ENCODE data around the gene VSTM4. TPM values are rescaled to one million over a fixed set of nuclear protein-coding genes. Genes with fewer than 3 reads are reported as not detected.

Gene VSTM4
- total and polyA plus RNA-seq, 12 donors: 15.1 to 136 (median 60.3) TPM

GRCh38 chr10:48983648-48984351 is 131.5 kb downstream of the VSTM4 start:
- 49 to 64% (median 58%) methylated on average over 5 of the region's 5 CpGs for WGBS, 4 donors
- Histone ChIP-seq H3K4me3 (no peak overlapping the region), H3K9me3 (replicated peaks in 1 of 3) (no peaks in the 10 kb centered on the region), H3K36me3 (replicated peaks in 1 of 2) (no peaks in the 10 kb centered on the region), H3K27me3 (no peaks in the 10 kb centered on the region), H3K27ac (no peak overlapping the region), H3K4me1 (replicated peaks in 1 of 2) (peaks cover 0 to 9% of the 10 kb centered on the region in 2 donors)
- TF ChIP-seq CTCF (IDR thresholded peaks at IDR 0.05) (no peak), POLR2A (IDR thresholded peaks at IDR 0.05) (no peak)
- DNase-seq: peak in 1 of 7 donors; percentile 16
- intact Hi-C loops (cut with DNase I): loop anchor here in 1 of 2 donors (5.0 kb wide), 1 partner anchor 179 kb away; no protein-coding TSS in a partner anchor

- 84 to 94% (median 89%) methylated on average over 5 of the region's 5 CpGs for WGBS, 4 donors
- intact Hi-C loops (cut with DNase I): loop anchor here in 1 of 2 donors (5.0 kb wide), 1 partner anchor 180 kb away; no protein-coding TSS in a partner anchor
- Histone ChIP-seq H3K27me3 (no peaks in the 10 kb centered on the region), H3K27ac (no peak overlapping the region), H3K9me3 (replicated peaks in 1 of 3) (no peaks in the 10 kb centered on the region), H3K4me3 (no peak overlapping the region), H3K4me1 (replicated peaks in 1 of 2) (peaks cover 0 to 9% of the 10 kb centered on the region in 2 donors), H3K36me3 (replicated peaks in 1 of 2) (no peaks in the 10 kb centered on the region)
- DNase-seq: peak in 1 of 7 donors; percentile 59
- TF ChIP-seq POLR2A (IDR thresholded peaks at IDR 0.05): no peak
- TF ChIP-seq CTCF (IDR thresholded peaks at IDR 0.05): no peak
Observed at GRCh38 chr10:48982584-48982983, 132.7 kb downstream of the VSTM4 start.

GRCh38 chr10:48981310-48981907 is 133.9 kb downstream of the VSTM4 start:
- Histone ChIP-seq H3K4me3 (no peak overlapping the region), H3K36me3 (replicated peaks in 1 of 2) (no peaks in the 10 kb centered on the region), H3K27me3 (no peaks in the 10 kb centered on the region), H3K9me3 (replicated peaks in 1 of 3) (no peaks in the 10 kb centered on the region), H3K4me1 (replicated peaks in 1 of 2) (peaks cover 0 to 9% of the 10 kb centered on the region in 2 donors), H3K27ac (no peak overlapping the region)
- 25 to 34% (median 31%) methylated on average over 11 to 12 of the region's 12 CpGs for WGBS, 4 donors
- peak; percentile 59 to 85 (median 72) for DNase-seq
- intact Hi-C loops (cut with DNase I): loop anchor here in 1 of 2 donors (5.0 kb wide), 1 partner anchor 181 kb away; no protein-coding TSS in a partner anchor
- TF ChIP-seq CTCF (IDR thresholded peaks at IDR 0.05): peak; percentile 73 to 91 (median 86)
- no peak for TF ChIP-seq POLR2A (IDR thresholded peaks at IDR 0.05)

GRCh38 chr10:48978318-48978717 is 137.0 kb downstream of the VSTM4 start:
- H3K36me3 ChIP-seq (replicated peaks in 1 of 2): no peaks in the 10 kb centered on the region
- no peak overlapping the region for H3K27ac ChIP-seq
- no peak for TF ChIP-seq CTCF (IDR thresholded peaks at IDR 0.05)
- no peak for TF ChIP-seq POLR2A (IDR thresholded peaks at IDR 0.05)
- intact Hi-C loops (cut with DNase I): loop anchor here (5.0 to 10.0 kb wide), 2 partner anchors 184 to 536 kb away; no protein-coding TSS in a partner anchor
- 81 to 94% (median 89%) methylated on average over 4 to 5 of the region's 5 CpGs for WGBS, 4 donors
- H3K4me3 ChIP-seq: no peak overlapping the region
- H3K4me1 ChIP-seq (replicated peaks in 1 of 2): no peaks in the 10 kb centered on the region
- DNase-seq: no peak
- no peaks in the 10 kb centered on the region for H3K27me3 ChIP-seq
- H3K9me3 ChIP-seq (replicated peaks in 1 of 3): no peaks in the 10 kb centered on the region

Measured in adrenal gland (tissue), 12 donors.